ENCODE data around the gene SIPA1L3.

GRCh38 chr19:38250821-38251563 lies 344.0 kb downstream of the SIPA1L3 start:
- TF ChIP-seq ZNF518B (CRISPR knock-in tag; IDR thresholded peaks at IDR 0.05): no peak
- TF ChIP-seq EZH2 (IDR thresholded peaks at IDR 0.05; ENCODE audit: borderline replicate concordance, low read depth, low read length): no peak
- no peak for TF ChIP-seq SMC3 (conservative IDR thresholded peaks at IDR 0.05; ENCODE audit: insufficient read depth, low read depth, low read length)

Measured in K562 (cell line).